ENCODE results near the gene MT1X.
"Not testable (repeated sequence)": the region's sequence is repeated elsewhere in the genome, so short reads cannot be mapped to it uniquely, and the experiment has no call there.

MT1X gene

GRCh38 chr16:56715126-56715525 lies 32.9 kb downstream of the MT1X start:
- DNase-seq (ENCODE audit: low read depth in 1 of 2, low spot score in 1 of 2): peak in 1 of 2 experiments; percentile 31
- TF ChIP-seq JUND (IDR thresholded peaks at IDR 0.05; ENCODE audit: low read depth): no peak
- in situ Hi-C loops (cut with HindIII; ENCODE audit: low pct_unique_long_range_greater_than_20kb, low sequenced_read_pairs): no loop called here

- no peak for DNase-seq (ENCODE audit: low read depth in 1 of 2, low spot score in 1 of 2)
- TF ChIP-seq JUND (IDR thresholded peaks at IDR 0.05; ENCODE audit: low read depth): no peak
- in situ Hi-C loops (cut with HindIII; ENCODE audit: low pct_unique_long_range_greater_than_20kb, low sequenced_read_pairs): no loop called here
Observed at GRCh38 chr16:56716761-56717160, 34.5 kb downstream of the MT1X start.

- DNase-seq (ENCODE audit: low read depth in 1 of 2, low spot score in 1 of 2); in situ Hi-C loops (cut with HindIII; ENCODE audit: low pct_unique_long_range_greater_than_20kb, low sequenced_read_pairs): not testable (repeated sequence)
Observed at GRCh38 chr16:56717532-56717931, 35.3 kb downstream of the MT1X start.

GRCh38 chr16:56722200-56722842 lies 40.1 kb downstream of the MT1X start:
- DNase-seq (ENCODE audit: low read depth in 1 of 2, low spot score in 1 of 2): no peak
- TF ChIP-seq JUND (IDR thresholded peaks at IDR 0.05; ENCODE audit: low read depth): no peak
- in situ Hi-C loops (cut with HindIII; ENCODE audit: low pct_unique_long_range_greater_than_20kb, low sequenced_read_pairs): no loop called here

GRCh38 chr16:56724191-56724590 lies 41.9 kb downstream of the MT1X start:
- TF ChIP-seq JUND (IDR thresholded peaks at IDR 0.05; ENCODE audit: low read depth): no peak
- no peak for DNase-seq (ENCODE audit: low read depth in 1 of 2, low spot score in 1 of 2)
- in situ Hi-C loops (cut with HindIII; ENCODE audit: low pct_unique_long_range_greater_than_20kb, low sequenced_read_pairs): no loop called here

- TF ChIP-seq JUND (IDR thresholded peaks at IDR 0.05; ENCODE audit: low read depth): no peak
- in situ Hi-C loops (cut with HindIII; ENCODE audit: low pct_unique_long_range_greater_than_20kb, low sequenced_read_pairs): no loop called here
- DNase-seq (ENCODE audit: low read depth in 1 of 2, low spot score in 1 of 2): no peak
Observed at GRCh38 chr16:56726283-56726682, 44.0 kb downstream of the MT1X start.

GRCh38 chr16:56726926-56727325 lies 44.7 kb downstream of the MT1X start:
- in situ Hi-C loops (cut with HindIII; ENCODE audit: low pct_unique_long_range_greater_than_20kb, low sequenced_read_pairs): no loop called here
- no peak for DNase-seq (ENCODE audit: low read depth in 1 of 2, low spot score in 1 of 2)
- TF ChIP-seq JUND (IDR thresholded peaks at IDR 0.05; ENCODE audit: low read depth): no peak

- in situ Hi-C loops (cut with HindIII; ENCODE audit: low pct_unique_long_range_greater_than_20kb, low sequenced_read_pairs): no loop called here
- TF ChIP-seq JUND (IDR thresholded peaks at IDR 0.05; ENCODE audit: low read depth): no peak
- no peak for DNase-seq (ENCODE audit: low read depth in 1 of 2, low spot score in 1 of 2)
Observed at GRCh38 chr16:56728027-56728426, 45.8 kb downstream of the MT1X start.

GRCh38 chr16:56728980-56729734 lies 46.9 kb downstream of the MT1X start:
- in situ Hi-C loops (cut with HindIII; ENCODE audit: low pct_unique_long_range_greater_than_20kb, low sequenced_read_pairs): no loop called here
- no peak for DNase-seq (ENCODE audit: low read depth in 1 of 2, low spot score in 1 of 2)

GRCh38 chr16:56729735-56730662 lies 47.7 kb downstream of the MT1X start, which contains the start of gene NUP93:
Gene NUP93, plus strand, starts transcription at chr16:56730129. Its CDS starts 18,119 bp downstream, at chr16:56748248.
- in situ Hi-C loops (cut with HindIII; ENCODE audit: low pct_unique_long_range_greater_than_20kb, low sequenced_read_pairs): no loop called here
- DNase-seq (ENCODE audit: low read depth in 1 of 2, low spot score in 1 of 2): peak; percentile 78 to 94
- TF ChIP-seq JUND (IDR thresholded peaks at IDR 0.05; ENCODE audit: low read depth): no peak

More at GRCh38 chr16:56728980-56729734, 46.9 kb downstream of the MT1X start:
- TF ChIP-seq JUND (IDR thresholded peaks at IDR 0.05; ENCODE audit: low read depth): no peak

- TF ChIP-seq JUND (IDR thresholded peaks at IDR 0.05; ENCODE audit: low read depth): no peak
- no peak for DNase-seq (ENCODE audit: low read depth in 1 of 2, low spot score in 1 of 2)
- in situ Hi-C loops (cut with HindIII; ENCODE audit: low pct_unique_long_range_greater_than_20kb, low sequenced_read_pairs): no loop called here
Observed at GRCh38 chr16:56732366-56732765, 50.1 kb downstream of the MT1X start.

GRCh38 chr16:56732832-56733231 lies 50.6 kb downstream of the MT1X start:
- no peak for TF ChIP-seq JUND (IDR thresholded peaks at IDR 0.05; ENCODE audit: low read depth)

More at GRCh38 chr16:56732832-56733231, 50.6 kb downstream of the MT1X start:
- no peak for DNase-seq (ENCODE audit: low read depth in 1 of 2, low spot score in 1 of 2)
- in situ Hi-C loops (cut with HindIII; ENCODE audit: low pct_unique_long_range_greater_than_20kb, low sequenced_read_pairs): no loop called here

Measured in T47D (cell line).